Adrenal gland (tissue), 12 donors: ENCODE data around the gene CCN5. TPM values are rescaled to one million over a fixed set of nuclear protein-coding genes. Genes with fewer than 3 reads are reported as not detected.
"Not testable (repeated sequence)": the region's sequence is repeated elsewhere in the genome, so short reads cannot be mapped to it uniquely, and the experiment has no call there.

ENCODE experiments used
- DNase-seq, 7 donors: peaks; one replicate each; pipeline ENCODE4 v3.0.0-alpha.2; 2019 to 2020
- H3K27ac ChIP-seq, 5 donors: fragments of 200-600 bp; sonication (generic) in 4 of 5; 1 replicate in 3 of 5; 2 replicates in 2 of 5; pipeline versions ENCODE4 v1.5.1 to v1.8.0; 2016 to 2020; ENCODE audit warnings: mild to moderate bottlenecking in 1 of 5
- H3K27me3 ChIP-seq: fragments of 200-600 bp; 2 replicates; pipeline ENCODE4 v1.8.0; 2021
- H3K36me3 ChIP-seq, 2 donors: fragments of 200-600 bp; replicated peaks in 1 of 2; 1 replicate in 1 of 2; 2 replicates in 1 of 2; pipeline versions ENCODE4 v1.5.1 to v1.8.0; 2018 to 2022
- H3K4me1 ChIP-seq, 2 donors: fragments of 200-600 bp; replicated peaks in 1 of 2; 1 replicate in 1 of 2; 2 replicates in 1 of 2; pipeline versions ENCODE4 v1.5.1 to v1.8.0; 2018 to 2021
- H3K4me3 ChIP-seq, 4 donors: fragments of 200-600 bp; sonication (generic) in 3 of 4; one replicate each; pipeline ENCODE4 v1.5.1; 2016 to 2018
- H3K9me3 ChIP-seq, 3 donors: fragments of 200-600 bp; sonication (generic) in 1 of 3; replicated peaks in 1 of 3; 1 replicate in 2 of 3; 2 replicates in 1 of 3; pipeline versions ENCODE4 v1.5.1 to v1.8.0; 2016 to 2021
- CTCF ChIP-seq, 6 experiments: fragments of 450-650 bp in 4 of 6; fragments of 200-600 bp in 2 of 6; sonication (generic) in 1 of 6; IDR thresholded peaks; 1 replicate in 5 of 6; 2 replicates in 1 of 6; pipeline versions ENCODE4 v1.5.1 to v1.8.0; 2016 to 2021; ENCODE audit warnings: antibody characterized with exemption in 6 of 6, mild to moderate bottlenecking in 2 of 6, moderate library complexity in 1 of 6
- POLR2A ChIP-seq, 2 donors: fragments of 450-650 bp; IDR thresholded peaks; one replicate each; pipeline ENCODE4 v1.6.1; 2017; ENCODE audit warnings: antibody characterized with exemption in 2 of 2, mild to moderate bottlenecking in 2 of 2, moderate library complexity in 1 of 2
- WGBS, 4 donors: extraction: QIAGEN DNeasy Blood & Tissue Kit in 2 of 4; methylation state at CpG; one replicate each; pipeline versions ENCODE4 v1.1.5 to v1.1.7; 2013 to 2017; 5-methylcytosine and 5-hydroxymethylcytosine counted together
- intact Hi-C, 2 donors: fragments of 100-400 bp; cut with DNase I; formaldehyde crosslinking; loops; one replicate each; pipeline versions ENCODE4 v1.14.1 to v1.15.0; 2022 to 2023
- polyA plus RNA-seq, 3 donors: library from polyadenylated mRNA; stranded (reverse); fragments of 200-250 nt in 2 of 3; fragments of 350-450 nt in 1 of 3; fragmentation: Illumina TruSeq in 1 of 3; extraction: RNeasy Lipid Tissue Mini Kit (QIAGEN cat#74804) in 1 of 3; gene quantifications; one replicate each; pipeline ENCODE4 v1.2.3, GENCODE V29; 2013 to 2014
- total RNA-seq, 9 donors: library from RNA; depleted of rRNA in 4 of 9; stranded (reverse); fragments of >200 nt in 4 of 9; fragments of 120-200 nt in 1 of 9; fragmentation: NEBNext Ultra II Directional in 1 of 9; extraction: Animal tissue kit (Norgen Biotek cat#: 25700) in 1 of 9; gene quantifications; one replicate each; pipeline versions ENCODE4 v1.1.0 to v1.2.4, GENCODE V29; 2013 to 2023
- donor health status: healthy with polysubstance abuse.
- donor health status: Bipolar disorder and iron deficiency.
- donor health status: DM: yes; HTN: yes; CAD: no.
- donor health status: DM: no; HTN: no; CAD: no.
- donor health status: DM: no; HTN: no; CAD: no.
- donor health status: DM: yes; HTN: yes; CAD: no.

Gene CCN5
- total and polyA plus RNA-seq, 12 donors = 8.0 to 115 (median 52.7) TPM

GRCh38 chr20:44694159-44694558 lies 21.0 kb upstream of the CCN5 start:
- Histone ChIP-seq H3K4me3 (no peak overlapping the region), H3K4me1 (peaks cover 16 to 39% of the 10 kb centered on the region in 2 donors), H3K27ac (peak overlapping the region in 3 of 5 donors; percentile 79 to 91 (median 81)), H3K36me3 (no peaks in the 10 kb centered on the region), H3K27me3 (no peaks in the 10 kb centered on the region), H3K9me3 (no peaks in the 10 kb centered on the region)
- 84 to 94% (median 92%) methylated on average over 4 of the region's 4 CpGs for WGBS, 4 donors
- intact Hi-C loops = no loop called here
- TF ChIP-seq POLR2A (IDR thresholded peaks at IDR 0.05) (no peak), CTCF (IDR thresholded peaks at IDR 0.05) (no peak)
- DNase-seq = no peak

- intact Hi-C loops = no loop called here
- WGBS, 4 donors = 58 to 69% (median 67%) methylated on average over 2 of the region's 2 CpGs
These were observed 19.9 kb upstream of the CCN5 start for GRCh38 chr20:44695295-44695673.

GRCh38 chr20:44695674-44696300 lies 19.4 kb upstream of the CCN5 start:
- intact Hi-C loops = no loop called here
- H3K27me3 ChIP-seq = no peaks in the 10 kb centered on the region
- no peak for TF ChIP-seq CTCF (IDR thresholded peaks at IDR 0.05)
- TF ChIP-seq POLR2A (IDR thresholded peaks at IDR 0.05) = no peak
- no peaks in the 10 kb centered on the region for H3K36me3 ChIP-seq
- peak overlapping the region in 2 of 5 donors; percentile 12 to 51 for H3K27ac ChIP-seq
- peaks cover 16 to 39% of the 10 kb centered on the region in 2 donors for H3K4me1 ChIP-seq
- H3K4me3 ChIP-seq = no peak overlapping the region
- no peak for DNase-seq
- no peaks in the 10 kb centered on the region for H3K9me3 ChIP-seq

More at GRCh38 chr20:44695295-44695673, 19.9 kb upstream of the CCN5 start:
- H3K4me1 ChIP-seq = peaks cover 16 to 39% of the 10 kb centered on the region in 2 donors
- no peaks in the 10 kb centered on the region for H3K27me3 ChIP-seq
- peak overlapping the region in 3 of 5 donors; percentile 2 to 51 (median 12) for H3K27ac ChIP-seq
- DNase-seq = no peak
- no peaks in the 10 kb centered on the region for H3K9me3 ChIP-seq
- no peak overlapping the region for H3K4me3 ChIP-seq
- no peak for TF ChIP-seq POLR2A (IDR thresholded peaks at IDR 0.05)
- TF ChIP-seq CTCF (IDR thresholded peaks at IDR 0.05) = no peak
- no peaks in the 10 kb centered on the region for H3K36me3 ChIP-seq

GRCh38 chr20:44696315-44696714 lies 18.9 kb upstream of the CCN5 start:
- 88 to 100% (median 93%) methylated on average over 3 of the region's 3 CpGs for WGBS, 4 donors

GRCh38 chr20:44697041-44697440 lies 18.1 kb upstream of the CCN5 start:
- H3K27me3 ChIP-seq, H3K4me3 ChIP-seq, H3K9me3 ChIP-seq, intact Hi-C loops, H3K27ac ChIP-seq, H3K36me3 ChIP-seq: not testable (repeated sequence)
- peak in 1 of 7 donors; percentile 12 for DNase-seq
- 85 to 93% (median 91%) methylated on average over 5 of the region's 5 CpGs for WGBS, 4 donors
- peaks cover 23 to 31% of the 10 kb centered on the region in 2 donors for H3K4me1 ChIP-seq

More at GRCh38 chr20:44696315-44696714, 18.9 kb upstream of the CCN5 start:
- Histone ChIP-seq H3K4me3 (no peak overlapping the region), H3K4me1 (peaks cover 19 to 33% of the 10 kb centered on the region in 2 donors), H3K27me3 (no peaks in the 10 kb centered on the region), H3K27ac (peak overlapping the region in 1 of 5 donors; percentile 51), H3K9me3 (no peaks in the 10 kb centered on the region), H3K36me3 (no peaks in the 10 kb centered on the region)
- DNase-seq = no peak
- intact Hi-C loops = no loop called here
- TF ChIP-seq CTCF (IDR thresholded peaks at IDR 0.05) (no peak), POLR2A (IDR thresholded peaks at IDR 0.05) (no peak)
